H7 (cell line): ENCODE measurements around the gene ITGA3. TPM values are rescaled to one million over a fixed set of nuclear protein-coding genes. Genes with fewer than 3 reads are reported as not detected.

Experiments used
- DNase-seq: peaks from one replicate; pipeline ENCODE4 v3.0.0; 2012
- H3K27me3 ChIP-seq: 2 replicates; pipeline ENCODE4 v1.6.0; 2011; ENCODE audit warnings: mild to moderate bottlenecking, low read length; ENCODE audit not compliant: control insufficient read depth, insufficient read depth
- H3K36me3 ChIP-seq: replicated peaks from 2 replicates; pipeline ENCODE4 v1.5.1; 2011; ENCODE audit warnings: low read length; ENCODE audit not compliant: control insufficient read depth, insufficient read depth
- H3K4me3 ChIP-seq: 2 replicates; pipeline ENCODE4 v1.5.1; 2011; ENCODE audit warnings: low read depth, mild to moderate bottlenecking, control low read depth, low read length, moderate library complexity; ENCODE audit not compliant: insufficient read depth
- total RNA-seq: library from RNA; depleted of rRNA; stranded (reverse); fragments of >200 nt; shearing (Covaris generic); gene quantifications from 2 replicates; pipeline ENCODE4 v1.2.3, GENCODE V29; 2014; rRNA removed

Gene ITGA3
- total RNA-seq = 20.0 and 24.0 TPM in 2 replicates

GRCh38 chr17:50055426-50056216 is at the start of gene ITGA3:
Gene ITGA3, plus strand, starts transcription at chr17:50056110. Its CDS starts 330 bp downstream, at chr17:50056440.
- DNase-seq = peak; percentile 95
- Histone ChIP-seq H3K27me3 (peaks cover 5% of the 10 kb centered on the region; the same call in 1 of the 2 replicates), H3K36me3 (no peaks in the 10 kb centered on the region), H3K4me3 (peak within 1 kb of the TSS; percentile 79)

GRCh38 chr17:50009282-50009681 is 46.6 kb upstream of the ITGA3 start:
- DNase-seq = no peak
- H3K4me3 ChIP-seq = no peak overlapping the region
- no peaks in the 10 kb centered on the region for H3K36me3 ChIP-seq
- no peaks in the 10 kb centered on the region for H3K27me3 ChIP-seq

GRCh38 chr17:50013079-50013478 is 42.8 kb upstream of the ITGA3 start:
- no peaks in the 10 kb centered on the region for H3K36me3 ChIP-seq
- no peaks in the 10 kb centered on the region for H3K27me3 ChIP-seq
- no peak overlapping the region for H3K4me3 ChIP-seq
- DNase-seq = no peak

GRCh38 chr17:50014471-50015088 is 41.3 kb upstream of the ITGA3 start:
- no peak overlapping the region for H3K4me3 ChIP-seq
- H3K27me3 ChIP-seq = no peaks in the 10 kb centered on the region; the same call in 1 of the 2 replicates
- no peaks in the 10 kb centered on the region for H3K36me3 ChIP-seq
- no peak for DNase-seq

GRCh38 chr17:50015146-50015545 is 40.8 kb upstream of the ITGA3 start:
- DNase-seq = no peak
- H3K4me3 ChIP-seq = no peak overlapping the region
- no peaks in the 10 kb centered on the region; the same call in 1 of the 2 replicates for H3K27me3 ChIP-seq
- H3K36me3 ChIP-seq = no peaks in the 10 kb centered on the region

GRCh38 chr17:50018909-50019308 is 37.0 kb upstream of the ITGA3 start:
- H3K27me3 ChIP-seq = no peaks in the 10 kb centered on the region; the same call in 1 of the 2 replicates
- no peaks in the 10 kb centered on the region for H3K36me3 ChIP-seq
- no peak overlapping the region for H3K4me3 ChIP-seq
- no peak for DNase-seq

GRCh38 chr17:50020841-50021599 is 34.9 kb upstream of the ITGA3 start:
- Histone ChIP-seq H3K36me3 (no peaks in the 10 kb centered on the region), H3K27me3 (no peaks in the 10 kb centered on the region; the same call in 1 of the 2 replicates), H3K4me3 (no peak overlapping the region)
- no peak for DNase-seq

GRCh38 chr17:50021681-50022370 is 34.1 kb upstream of the ITGA3 start:
- Histone ChIP-seq H3K4me3 (no peak overlapping the region), H3K36me3 (no peaks in the 10 kb centered on the region), H3K27me3 (no peaks in the 10 kb centered on the region; the same call in 1 of the 2 replicates)
- no peak for DNase-seq

GRCh38 chr17:50022463-50023130 is 33.3 kb upstream of the ITGA3 start:
- no peaks in the 10 kb centered on the region for H3K36me3 ChIP-seq

GRCh38 chr17:50023520-50023919 is 32.4 kb upstream of the ITGA3 start:
- no peak for DNase-seq
- no peaks in the 10 kb centered on the region for H3K36me3 ChIP-seq
- H3K27me3 ChIP-seq = no peaks in the 10 kb centered on the region; the same call in 1 of the 2 replicates
- H3K4me3 ChIP-seq = no peak overlapping the region

More at GRCh38 chr17:50022463-50023130, 33.3 kb upstream of the ITGA3 start:
- no peak for DNase-seq
- Histone ChIP-seq H3K27me3 (no peaks in the 10 kb centered on the region; the same call in 1 of the 2 replicates), H3K4me3 (no peak overlapping the region)

GRCh38 chr17:50024808-50025207 is 31.1 kb upstream of the ITGA3 start:
- DNase-seq = no peak
- H3K27me3 ChIP-seq = no peaks in the 10 kb centered on the region
- no peak overlapping the region for H3K4me3 ChIP-seq
- no peaks in the 10 kb centered on the region for H3K36me3 ChIP-seq

- no peaks in the 10 kb centered on the region for H3K36me3 ChIP-seq
- H3K27me3 ChIP-seq = no peaks in the 10 kb centered on the region
- no peak for DNase-seq
- H3K4me3 ChIP-seq = no peak overlapping the region
Observed at GRCh38 chr17:50026046-50026675, 29.7 kb upstream of the ITGA3 start.

GRCh38 chr17:50026837-50027171 is 29.1 kb upstream of the ITGA3 start:
- peak; percentile 90 for DNase-seq
- Histone ChIP-seq H3K27me3 (no peaks in the 10 kb centered on the region), H3K4me3 (no peak overlapping the region; the same call in 1 of the 2 replicates), H3K36me3 (no peaks in the 10 kb centered on the region)
